ENCODE data around the gene SLC16A5.

DNA sequence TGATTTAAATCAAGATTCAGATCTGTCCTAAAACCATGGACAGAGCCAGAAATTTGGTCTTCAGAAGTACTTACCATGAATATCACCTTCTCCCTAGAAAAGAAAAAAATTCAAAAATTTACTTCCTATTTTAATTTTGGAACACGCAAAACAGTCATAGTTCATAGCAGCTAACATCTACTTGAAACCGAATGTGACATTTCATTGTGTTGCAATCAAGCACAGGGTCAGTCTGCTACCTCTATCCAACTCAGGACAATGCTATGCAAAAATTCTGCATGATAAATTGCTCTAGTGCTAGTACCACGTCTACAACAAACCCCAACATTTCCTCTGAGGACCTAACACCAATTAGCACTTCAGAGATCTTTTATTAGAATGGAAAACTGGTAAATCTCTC lies 58.8 kb downstream of the SLC16A5 start:
- TF ChIP-seq, protein P1, sequence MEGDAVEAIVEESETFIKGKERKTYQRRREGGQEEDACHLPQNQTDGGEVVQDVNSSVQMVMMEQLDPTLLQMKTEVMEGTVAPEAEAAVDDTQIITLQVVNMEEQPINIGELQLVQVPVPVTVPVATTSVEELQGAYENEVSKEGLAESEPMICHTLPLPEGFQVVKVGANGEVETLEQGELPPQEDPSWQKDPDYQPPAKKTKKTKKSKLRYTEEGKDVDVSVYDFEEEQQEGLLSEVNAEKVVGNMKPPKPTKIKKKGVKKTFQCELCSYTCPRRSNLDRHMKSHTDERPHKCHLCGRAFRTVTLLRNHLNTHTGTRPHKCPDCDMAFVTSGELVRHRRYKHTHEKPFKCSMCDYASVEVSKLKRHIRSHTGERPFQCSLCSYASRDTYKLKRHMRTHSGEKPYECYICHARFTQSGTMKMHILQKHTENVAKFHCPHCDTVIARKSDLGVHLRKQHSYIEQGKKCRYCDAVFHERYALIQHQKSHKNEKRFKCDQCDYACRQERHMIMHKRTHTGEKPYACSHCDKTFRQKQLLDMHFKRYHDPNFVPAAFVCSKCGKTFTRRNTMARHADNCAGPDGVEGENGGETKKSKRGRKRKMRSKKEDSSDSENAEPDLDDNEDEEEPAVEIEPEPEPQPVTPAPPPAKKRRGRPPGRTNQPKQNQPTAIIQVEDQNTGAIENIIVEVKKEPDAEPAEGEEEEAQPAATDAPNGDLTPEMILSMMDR (IDR thresholded peaks at IDR 0.05): no peak
- TF ChIP-seq POLR2A (IDR thresholded peaks at IDR 0.05): no peak
